Thoracic aorta (tissue), 2 donors: Measurements from ENCODE around the gene SFXN2. TPM values are rescaled to one million over a fixed set of nuclear protein-coding genes. Genes with fewer than 3 reads are reported as not detected.

Source experiments
- ATAC-seq: fragments of 150-250 bp; one replicate; pipeline ENCODE4 v1.8.0; 2017; ENCODE audit warnings: low read depth; ENCODE audit not compliant: insufficient number of reproducible peaks, low FRiP score
- DNase-seq: peaks from one replicate; pipeline ENCODE4 v3.0.0-alpha.2; 2020; ENCODE audit warnings: low spot score
- H3K27ac ChIP-seq, 2 donors: fragments of 200-600 bp; sonication (generic); 1 replicate in 1 of 2; 2 replicates in 1 of 2; pipeline ENCODE4 v1.5.1; 2016; ENCODE audit warnings: mild to moderate bottlenecking in 2 of 2, moderate library complexity in 2 of 2
- H3K27me3 ChIP-seq: fragments of 200-600 bp; sonication (generic); replicated peaks from 2 replicates; pipeline ENCODE4 v1.6.0; 2016; ENCODE audit warnings: mild to moderate bottlenecking; ENCODE audit not compliant: insufficient read depth
- H3K36me3 ChIP-seq: fragments of 200-600 bp; sonication (generic); one replicate; pipeline ENCODE4 v1.5.1; 2016
- H3K4me1 ChIP-seq, 2 donors: fragments of 200-600 bp; sonication (generic); 1 replicate in 1 of 2; 2 replicates in 1 of 2; pipeline versions ENCODE4 v1.5.1 to v1.6.0; 2016; ENCODE audit warnings: low read depth in 2 of 2, mild to moderate bottlenecking in 1 of 2; ENCODE audit not compliant: control insufficient read depth in 1 of 2
- H3K4me3 ChIP-seq: fragments of 200-600 bp; sonication (generic); 2 replicates; pipeline ENCODE4 v1.5.1; 2016; ENCODE audit warnings: mild to moderate bottlenecking
- H3K9me3 ChIP-seq: fragments of 200-600 bp; sonication (generic); 2 replicates; pipeline ENCODE4 v1.5.1; 2016
- CTCF ChIP-seq: fragments of 200-600 bp; sonication (generic); IDR thresholded peaks from one replicate; pipeline ENCODE4 v1.5.1; 2019; ENCODE audit warnings: antibody characterized with exemption
- total RNA-seq, 2 donors: library from RNA; depleted of rRNA; stranded (reverse); fragments of >200 nt; gene quantifications; one replicate each; pipeline versions ENCODE4 v1.1.0 to v1.2.3, GENCODE V29; 2016

Gene SFXN2
- total RNA-seq, 2 donors from 2014 or later = 1.6 to 18.3 TPM

- Histone ChIP-seq H3K4me1 (peaks cover 95 to 98% of the 10 kb centered on the region in 2 donors), H3K27ac (peak overlapping the region; percentile 95 to 96), H3K27me3 (no peaks in the 10 kb centered on the region), H3K9me3 (no peaks in the 10 kb centered on the region), H3K36me3 (no peaks in the 10 kb centered on the region), H3K4me3 (peak overlapping the region; percentile 60)
- TF ChIP-seq CTCF = no peak
- DNase-seq = no peak
- ATAC-seq = no peak
These were observed 67.6 kb downstream of the SFXN2 start for GRCh38 chr10:102781921-102782557.

- no peaks in the 10 kb centered on the region for H3K9me3 ChIP-seq
- H3K27me3 ChIP-seq = no peaks in the 10 kb centered on the region
- H3K4me1 ChIP-seq = peaks cover 90 to 93% of the 10 kb centered on the region in 2 donors
- ATAC-seq = peak; percentile 65
- peak overlapping the region; percentile 60 for H3K4me3 ChIP-seq
- no peak for TF ChIP-seq CTCF
- peak overlapping the region; percentile 95 to 96 for H3K27ac ChIP-seq
- H3K36me3 ChIP-seq = no peaks in the 10 kb centered on the region
- peak; percentile 79 for DNase-seq
These were observed 68.5 kb downstream of the SFXN2 start for GRCh38 chr10:102782673-102783551.

- no peak for ATAC-seq
- Histone ChIP-seq H3K4me3 (peak overlapping the region; percentile 60), H3K27ac (peak overlapping the region; percentile 95 to 96), H3K36me3 (no peaks in the 10 kb centered on the region), H3K9me3 (no peaks in the 10 kb centered on the region), H3K27me3 (no peaks in the 10 kb centered on the region), H3K4me1 (peaks cover 84 to 86% of the 10 kb centered on the region in 2 donors)
- DNase-seq = no peak
- no peak for TF ChIP-seq CTCF
These were observed 69.1 kb downstream of the SFXN2 start for GRCh38 chr10:102783568-102783967.

- ATAC-seq = no peak
- Histone ChIP-seq H3K36me3 (no peaks in the 10 kb centered on the region), H3K4me3 (peak overlapping the region; percentile 2), H3K4me1 (peaks cover 66 to 69% of the 10 kb centered on the region in 2 donors), H3K27ac (peak overlapping the region; percentile 52 to 69), H3K27me3 (no peaks in the 10 kb centered on the region), H3K9me3 (no peaks in the 10 kb centered on the region)
- DNase-seq = no peak
- no peak for TF ChIP-seq CTCF
These were observed 71.4 kb downstream of the SFXN2 start for GRCh38 chr10:102785818-102786217.

GRCh38 chr10:102791754-102792395, 77.4 kb downstream of the SFXN2 start:
- H3K36me3 ChIP-seq = no peaks in the 10 kb centered on the region
- no peak overlapping the region for H3K4me3 ChIP-seq
- H3K9me3 ChIP-seq = no peaks in the 10 kb centered on the region
- no peak for ATAC-seq
- H3K27ac ChIP-seq = peak overlapping the region; percentile 21 to 43
- DNase-seq = no peak
- peaks cover 44 to 68% of the 10 kb centered on the region in 2 donors for H3K4me1 ChIP-seq
- no peak for TF ChIP-seq CTCF
- no peaks in the 10 kb centered on the region for H3K27me3 ChIP-seq
